Kidney epithelial cell (primary cell): ENCODE measurements around the gene PTPN6. TPM values are rescaled to one million over a fixed set of nuclear protein-coding genes. Genes with fewer than 3 reads are reported as not detected.
A peak's percentile ranks its signal among the peaks of the same experiment; 100 is the strongest.

Experiments used
- DNase-seq: peaks from one replicate; pipeline ENCODE4 v3.0.0-alpha.2; 2010; ENCODE audit warnings: low read depth
- H3K27me3 ChIP-seq: 2 replicates; pipeline ENCODE4 v1.6.0; 2011; ENCODE audit warnings: low read length; ENCODE audit not compliant: control insufficient read depth, insufficient read depth
- H3K36me3 ChIP-seq: 2 replicates; pipeline ENCODE4 v1.5.1; 2011; ENCODE audit warnings: low read length; ENCODE audit not compliant: control insufficient read depth, insufficient read depth
- H3K4me3 ChIP-seq: 2 replicates; pipeline ENCODE4 v1.5.1; 2011; ENCODE audit warnings: low read depth, mild to moderate bottlenecking, control low read depth, low read length
- total RNA-seq: library from RNA; depleted of rRNA; stranded (reverse); fragments of >200 nt; gene quantifications from 2 replicates; pipeline ENCODE4 v1.2.3, GENCODE V29; 2015
- TF ChIP-seq, protein P1 (sequence below): IDR thresholded peaks from 2 replicates; pipeline ENCODE4 v1.5.1; 2011; ENCODE audit warnings: mild to moderate bottlenecking, moderate library complexity, low read length, control low read depth, inconsistent platforms; ENCODE audit not compliant: insufficient read depth, poor library complexity, severe bottlenecking

The PTPN6 gene
- total RNA-seq, 1 donor from 2014 or later: 31.3 TPM

- no peaks in the 10 kb centered on the region for H3K27me3 ChIP-seq
- H3K4me3 ChIP-seq: peak overlapping the region; percentile 87
- TF ChIP-seq, protein P1, sequence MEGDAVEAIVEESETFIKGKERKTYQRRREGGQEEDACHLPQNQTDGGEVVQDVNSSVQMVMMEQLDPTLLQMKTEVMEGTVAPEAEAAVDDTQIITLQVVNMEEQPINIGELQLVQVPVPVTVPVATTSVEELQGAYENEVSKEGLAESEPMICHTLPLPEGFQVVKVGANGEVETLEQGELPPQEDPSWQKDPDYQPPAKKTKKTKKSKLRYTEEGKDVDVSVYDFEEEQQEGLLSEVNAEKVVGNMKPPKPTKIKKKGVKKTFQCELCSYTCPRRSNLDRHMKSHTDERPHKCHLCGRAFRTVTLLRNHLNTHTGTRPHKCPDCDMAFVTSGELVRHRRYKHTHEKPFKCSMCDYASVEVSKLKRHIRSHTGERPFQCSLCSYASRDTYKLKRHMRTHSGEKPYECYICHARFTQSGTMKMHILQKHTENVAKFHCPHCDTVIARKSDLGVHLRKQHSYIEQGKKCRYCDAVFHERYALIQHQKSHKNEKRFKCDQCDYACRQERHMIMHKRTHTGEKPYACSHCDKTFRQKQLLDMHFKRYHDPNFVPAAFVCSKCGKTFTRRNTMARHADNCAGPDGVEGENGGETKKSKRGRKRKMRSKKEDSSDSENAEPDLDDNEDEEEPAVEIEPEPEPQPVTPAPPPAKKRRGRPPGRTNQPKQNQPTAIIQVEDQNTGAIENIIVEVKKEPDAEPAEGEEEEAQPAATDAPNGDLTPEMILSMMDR: no peak
- no peak for DNase-seq
- H3K36me3 ChIP-seq: no peaks in the 10 kb centered on the region
Observed at GRCh38 chr12:6928022-6928702, 23.0 kb upstream of the PTPN6 start.

GRCh38 chr12:6928703-6929407 lies 22.3 kb upstream of the PTPN6 start:
- DNase-seq: no peak
- Histone ChIP-seq H3K4me3 (peak overlapping the region; percentile 87), H3K36me3 (no peaks in the 10 kb centered on the region), H3K27me3 (no peaks in the 10 kb centered on the region)
- TF ChIP-seq, protein P1: no peak

- no peak for DNase-seq
- H3K36me3 ChIP-seq: no peaks in the 10 kb centered on the region
- H3K4me3 ChIP-seq: peak overlapping the region; percentile 87
- no peaks in the 10 kb centered on the region for H3K27me3 ChIP-seq
- TF ChIP-seq, protein P1: no peak
Observed at GRCh38 chr12:6929466-6930452, 21.4 kb upstream of the PTPN6 start.

DNA sequence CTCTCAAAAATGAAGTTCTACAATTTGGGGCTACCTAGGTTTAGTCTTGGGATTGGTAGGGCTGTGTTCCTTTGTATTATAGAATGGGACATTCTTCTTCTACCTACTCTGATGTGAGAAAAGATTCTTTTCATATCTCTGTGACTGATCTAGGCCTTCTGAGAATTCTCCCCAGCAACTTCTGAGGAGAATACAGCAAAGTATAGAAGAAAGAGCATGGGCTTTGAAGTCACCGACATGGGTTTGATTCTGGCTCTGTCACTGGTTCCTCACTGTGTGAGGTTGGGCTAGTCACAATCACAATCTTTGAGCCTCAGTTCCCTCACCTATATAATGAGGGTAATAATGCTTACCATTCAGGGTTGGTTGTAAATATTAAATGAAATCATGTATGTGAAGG lies 18.4 kb upstream of the PTPN6 start:
- no peaks in the 10 kb centered on the region for H3K36me3 ChIP-seq
- DNase-seq: no peak
- no peaks in the 10 kb centered on the region for H3K27me3 ChIP-seq
- TF ChIP-seq, protein P1: no peak
- H3K4me3 ChIP-seq: no peak overlapping the region

GRCh38 chr12:6934110-6934509 lies 17.0 kb upstream of the PTPN6 start:
- no peaks in the 10 kb centered on the region for H3K27me3 ChIP-seq
- TF ChIP-seq, protein P1: no peak
- no peak overlapping the region for H3K4me3 ChIP-seq
- no peak for DNase-seq
- H3K36me3 ChIP-seq: no peaks in the 10 kb centered on the region
